Stimulated activated naive B cell treated with anti-CD40 and anti-IgM and Interleukin-4, amounts not matched to agents 10 μg/mL and 1 μg/mL and 100 μg/mL, for 72 hours (primary cell): Measurements from ENCODE around the gene TRAK2.
"Not testable (repeated sequence)": the region's sequence is repeated elsewhere in the genome, so short reads cannot be mapped to it uniquely, and the experiment has no call there.

ENCODE experiments used
- ATAC-seq, 2 donors: fragments of 150-1000 bp; cut with Tn5 transposase; replicated peaks; 2 replicates each; pipeline ENCODE4 v1.10.0; 2021; ENCODE audit warnings: moderate library complexity in 1 of 2
- DNase-seq: peaks from one replicate; pipeline ENCODE4 v3.0.0; 2021
- H3K27ac Mint-ChIP-seq: one replicate; pipeline ENCODE4 v1.8.0; 2022; ENCODE audit warnings: mild to moderate bottlenecking, mixed read lengths
- H3K27me3 Mint-ChIP-seq, 2 donors: one replicate each; pipeline ENCODE4 v1.8.0; 2022; ENCODE audit warnings: mixed read lengths in 2 of 2
- H3K36me3 Mint-ChIP-seq, 2 donors: one replicate each; pipeline ENCODE4 v1.8.0; 2022; ENCODE audit warnings: mixed read lengths in 2 of 2, mild to moderate bottlenecking in 1 of 2
- H3K4me1 Mint-ChIP-seq, 2 donors: one replicate each; pipeline ENCODE4 v1.8.0; 2022; ENCODE audit warnings: mixed read lengths in 2 of 2, mild to moderate bottlenecking in 1 of 2
- H3K4me3 Mint-ChIP-seq, 2 donors: one replicate each; pipeline ENCODE4 v1.8.0; 2022; ENCODE audit warnings: mild to moderate bottlenecking in 2 of 2, mixed read lengths in 2 of 2, moderate library complexity in 1 of 2
- H3K9me3 Mint-ChIP-seq, 2 donors: one replicate each; pipeline ENCODE4 v1.8.0; 2022; ENCODE audit warnings: mixed read lengths in 2 of 2, mild to moderate bottlenecking in 1 of 2

The TRAK2 gene

DNA sequence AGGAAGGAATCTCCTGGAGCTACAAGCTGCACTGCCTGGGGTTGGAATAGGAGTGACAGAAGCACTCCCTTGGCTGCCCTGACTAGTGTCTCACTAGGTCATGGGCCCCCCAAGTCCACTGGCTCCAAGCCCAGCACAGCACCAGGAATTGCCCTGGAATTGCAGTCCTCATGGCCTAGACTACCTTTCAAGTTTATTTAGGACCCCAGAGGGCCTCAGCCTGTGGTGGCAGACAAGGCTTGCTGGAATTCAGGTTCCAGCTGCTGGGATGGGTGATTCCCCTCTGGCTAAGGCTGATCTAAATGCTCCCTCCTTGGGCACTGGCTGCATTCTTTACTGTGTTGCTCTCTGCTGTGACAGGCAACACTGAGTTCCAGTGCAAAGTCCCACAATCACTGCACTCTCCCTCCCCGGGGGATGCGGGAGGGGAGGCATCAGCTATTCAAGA lies 14.3 kb upstream of the TRAK2 start:
- peaks cover under 1 to 2% of the 10 kb centered on the region in 2 donors for H3K9me3 Mint-ChIP-seq
- H3K4me3 Mint-ChIP-seq = no peak overlapping the region
- peaks cover 7 to 8% of the 10 kb centered on the region in 2 donors for H3K4me1 Mint-ChIP-seq
- no peak for ATAC-seq
- H3K27ac Mint-ChIP-seq = no peak overlapping the region
- H3K36me3 Mint-ChIP-seq = peaks cover 49 to 59% of the 10 kb centered on the region in 2 donors
- DNase-seq = no peak
- H3K27me3 Mint-ChIP-seq = no peaks in the 10 kb centered on the region

GRCh38 chr2:201464547-201464946 lies 13.3 kb upstream of the TRAK2 start:
- no peak for ATAC-seq
- H3K27me3 Mint-ChIP-seq = no peaks in the 10 kb centered on the region
- peaks cover 7 to 8% of the 10 kb centered on the region in 2 donors for H3K4me1 Mint-ChIP-seq
- H3K9me3 Mint-ChIP-seq = peaks cover 3 to 5% of the 10 kb centered on the region in 2 donors
- H3K27ac Mint-ChIP-seq = no peak overlapping the region
- H3K36me3 Mint-ChIP-seq = peaks cover 48 to 62% of the 10 kb centered on the region in 2 donors
- H3K4me3 Mint-ChIP-seq = no peak overlapping the region
- DNase-seq = no peak

- no peak for DNase-seq
- no peak overlapping the region for H3K4me3 Mint-ChIP-seq
- peaks cover 3 to 5% of the 10 kb centered on the region in 2 donors for H3K9me3 Mint-ChIP-seq
- H3K27me3 Mint-ChIP-seq = no peaks in the 10 kb centered on the region
- peaks cover 6 to 8% of the 10 kb centered on the region in 2 donors for H3K4me1 Mint-ChIP-seq
- ATAC-seq = no peak
- H3K27ac Mint-ChIP-seq = no peak overlapping the region
- H3K36me3 Mint-ChIP-seq = peaks cover 35 to 55% of the 10 kb centered on the region in 2 donors
Observed at GRCh38 chr2:201460532-201460931, 9.3 kb upstream of the TRAK2 start.

DNA sequence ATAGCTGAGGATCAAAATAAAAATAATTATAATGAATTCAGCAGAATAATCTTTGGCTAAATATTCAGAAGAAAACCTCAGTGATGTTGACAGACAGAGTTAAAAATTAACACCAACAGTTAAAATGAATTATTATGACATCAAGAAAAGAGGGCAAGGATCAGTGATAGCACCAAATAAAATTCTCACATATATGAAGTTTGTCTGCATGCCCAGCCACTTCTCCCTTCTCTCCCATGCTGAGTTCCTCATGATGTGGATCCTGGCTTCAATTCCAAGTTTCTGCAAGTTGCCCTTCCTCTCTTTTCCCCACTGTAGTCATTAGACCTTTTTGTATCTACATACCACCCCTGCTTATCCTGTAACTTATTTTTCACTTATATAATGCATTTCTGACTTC lies 7.1 kb upstream of the TRAK2 start:
- Mint-ChIP-seq H3K27me3 (no peaks in the 10 kb centered on the region), H3K9me3 (peaks cover 3 to 5% of the 10 kb centered on the region in 2 donors), H3K36me3 (peaks cover 20 to 38% of the 10 kb centered on the region in 2 donors), H3K4me3 (no peak overlapping the region), H3K27ac (no peak overlapping the region), H3K4me1 (peaks cover 2 to 4% of the 10 kb centered on the region in 2 donors)
- DNase-seq = no peak
- no peak for ATAC-seq

DNA sequence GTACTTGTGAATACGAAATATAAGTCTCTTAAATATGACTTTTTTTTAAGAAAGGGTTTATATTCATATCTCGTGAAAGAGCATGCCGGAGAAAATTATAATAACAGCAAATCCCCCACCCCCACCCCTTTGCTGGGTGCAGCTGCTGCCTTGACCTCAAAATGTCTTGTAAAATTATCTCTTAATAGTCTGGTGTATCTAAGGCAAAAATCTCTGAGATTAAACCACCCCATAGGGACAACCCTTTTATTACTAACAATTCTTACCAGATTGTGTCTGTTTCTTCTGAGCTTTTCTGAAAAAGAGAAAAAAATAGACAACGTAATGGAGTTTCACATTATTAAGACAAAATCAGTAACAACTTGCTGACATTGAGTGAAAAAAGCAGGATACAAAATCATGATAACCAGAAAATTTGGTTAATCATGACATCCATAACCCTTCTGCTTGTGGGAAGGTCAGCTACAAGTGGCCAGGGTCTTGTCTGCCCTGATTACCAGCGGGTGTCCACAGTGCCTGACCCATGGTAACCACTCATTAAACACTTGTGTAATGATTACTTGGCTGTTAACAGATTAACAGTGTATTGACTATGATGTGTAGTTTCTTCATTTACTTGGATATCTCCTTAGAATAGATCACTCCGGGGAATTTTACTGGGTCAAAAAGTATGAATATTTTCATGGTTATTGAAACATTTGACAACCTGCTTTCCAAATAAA lies 1.8 kb upstream of the TRAK2 start:
- DNase-seq = no peak
- no peak for ATAC-seq
- peaks cover 9 to 23% of the 10 kb centered on the region in 2 donors for H3K4me1 Mint-ChIP-seq

GRCh38 chr2:201452058-201452921 lies 1.0 kb upstream of the TRAK2 start:
- Mint-ChIP-seq H3K4me1 (peaks cover 13 to 31% of the 10 kb centered on the region in 2 donors), H3K27me3 (no peaks in the 10 kb centered on the region), H3K27ac (peak overlapping the region; percentile 88), H3K4me3 (peak overlapping the region; percentile 88 to 100), H3K36me3 (peaks cover 4 to 10% of the 10 kb centered on the region in 2 donors), H3K9me3 (no peaks in the 10 kb centered on the region)
- ATAC-seq (peak; percentile 44 to 51), DNase-seq (no peak)

More for the DNA sequence above, 1.8 kb upstream of the TRAK2 start:
- no peak overlapping the region for H3K27ac Mint-ChIP-seq
- H3K9me3 Mint-ChIP-seq = no peaks in the 10 kb centered on the region
- peaks cover 0 to 6% of the 10 kb centered on the region in 2 donors for H3K36me3 Mint-ChIP-seq
- peak overlapping the region; percentile 13 to 100 for H3K4me3 Mint-ChIP-seq
- H3K27me3 Mint-ChIP-seq = no peaks in the 10 kb centered on the region

- H3K36me3 Mint-ChIP-seq = peaks cover 4 to 14% of the 10 kb centered on the region in 2 donors
- H3K9me3 Mint-ChIP-seq = no peaks in the 10 kb centered on the region
- H3K4me3 Mint-ChIP-seq = peak overlapping the region; percentile 97 to 100
- H3K27me3 Mint-ChIP-seq = no peaks in the 10 kb centered on the region
- ATAC-seq = peak; percentile 26 to 30
- no peak for DNase-seq
- H3K27ac Mint-ChIP-seq = peak overlapping the region; percentile 99
- peaks cover 21 to 43% of the 10 kb centered on the region in 2 donors for H3K4me1 Mint-ChIP-seq
Observed at GRCh38 chr2:201450954-201451291, 335 bp downstream of the TRAK2 start.

DNA sequence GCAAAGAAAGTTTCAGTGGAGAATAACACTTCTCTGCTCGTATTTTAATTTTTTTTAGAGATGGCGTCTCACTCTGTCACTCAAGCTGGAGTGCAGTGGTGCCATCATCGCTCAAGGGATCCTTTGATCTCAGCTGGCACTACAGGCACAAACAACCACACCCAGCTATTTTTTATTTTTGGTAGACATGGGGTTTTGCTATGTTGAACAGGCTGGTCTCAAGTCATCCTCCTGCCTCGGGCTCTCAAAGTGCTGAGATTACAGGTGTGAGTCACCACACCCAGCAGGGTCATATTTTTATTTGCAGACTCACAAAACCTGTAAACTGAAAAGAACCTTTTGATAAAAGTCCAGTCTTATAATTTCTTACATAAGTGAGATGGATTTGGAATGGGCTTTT lies 2.6 kb downstream of the TRAK2 start:
- Mint-ChIP-seq H3K27ac (no peak overlapping the region), H3K9me3 (no peaks in the 10 kb centered on the region), H3K4me3 (peak overlapping the region; percentile 7 to 47), H3K36me3 (peaks cover 4 to 14% of the 10 kb centered on the region in 2 donors), H3K4me1 (peaks cover 24 to 52% of the 10 kb centered on the region in 2 donors), H3K27me3 (no peaks in the 10 kb centered on the region)
- no peak for DNase-seq
- no peak for ATAC-seq

DNA sequence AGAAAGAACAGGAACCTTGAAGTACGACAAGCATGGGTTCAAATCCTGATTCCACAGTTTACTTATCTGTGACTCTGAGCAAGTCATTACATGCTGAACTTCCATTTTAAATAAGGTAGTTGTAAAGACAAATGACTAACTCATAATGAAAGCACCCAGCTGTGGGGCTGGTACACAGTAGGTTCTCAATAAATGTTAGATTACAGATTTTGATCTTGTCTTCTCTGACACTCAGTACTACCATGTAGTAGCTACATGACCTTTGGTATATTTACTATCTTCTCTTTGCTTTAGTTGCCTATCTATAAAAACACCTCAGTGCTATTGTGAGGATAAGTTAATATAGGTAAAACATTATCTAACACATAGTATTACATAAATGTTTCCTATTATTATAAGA lies 3.2 kb downstream of the TRAK2 start:
- ATAC-seq = no peak
- peaks cover 23 to 52% of the 10 kb centered on the region in 2 donors for H3K4me1 Mint-ChIP-seq
- peak overlapping the region; percentile 75 for H3K27ac Mint-ChIP-seq
- DNase-seq = no peak
- no peaks in the 10 kb centered on the region for H3K27me3 Mint-ChIP-seq
- peaks cover 4 to 14% of the 10 kb centered on the region in 2 donors for H3K36me3 Mint-ChIP-seq
- peak overlapping the region in 1 of 2 donors; percentile 6 for H3K4me3 Mint-ChIP-seq
- H3K9me3 Mint-ChIP-seq = no peaks in the 10 kb centered on the region

DNA sequence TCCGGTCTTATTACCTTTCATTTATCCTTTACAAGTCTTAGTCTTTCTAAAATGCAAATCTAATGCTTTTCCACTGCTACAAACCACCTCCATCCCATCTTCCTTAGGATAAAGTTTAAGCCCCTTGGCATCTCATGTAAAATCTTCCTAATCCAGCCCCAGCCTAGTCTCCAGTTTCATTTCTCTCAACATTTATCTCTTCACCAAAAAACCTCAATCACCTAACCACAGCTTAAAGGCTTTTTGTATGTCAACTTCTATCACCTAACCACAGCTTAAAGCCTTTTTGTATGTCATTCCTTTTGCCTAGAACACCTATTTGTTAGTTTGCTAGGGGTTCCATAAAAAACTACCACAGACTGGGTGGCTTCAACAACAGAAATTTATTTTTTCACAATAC lies 4.2 kb downstream of the TRAK2 start:
- Mint-ChIP-seq H3K27me3 (no peaks in the 10 kb centered on the region), H3K36me3 (peaks cover 4 to 14% of the 10 kb centered on the region in 2 donors), H3K27ac (no peak overlapping the region), H3K4me3 (no peak overlapping the region), H3K9me3 (no peaks in the 10 kb centered on the region), H3K4me1 (peaks cover 23 to 52% of the 10 kb centered on the region in 2 donors)
- no peak for ATAC-seq
- DNase-seq = no peak

DNA sequence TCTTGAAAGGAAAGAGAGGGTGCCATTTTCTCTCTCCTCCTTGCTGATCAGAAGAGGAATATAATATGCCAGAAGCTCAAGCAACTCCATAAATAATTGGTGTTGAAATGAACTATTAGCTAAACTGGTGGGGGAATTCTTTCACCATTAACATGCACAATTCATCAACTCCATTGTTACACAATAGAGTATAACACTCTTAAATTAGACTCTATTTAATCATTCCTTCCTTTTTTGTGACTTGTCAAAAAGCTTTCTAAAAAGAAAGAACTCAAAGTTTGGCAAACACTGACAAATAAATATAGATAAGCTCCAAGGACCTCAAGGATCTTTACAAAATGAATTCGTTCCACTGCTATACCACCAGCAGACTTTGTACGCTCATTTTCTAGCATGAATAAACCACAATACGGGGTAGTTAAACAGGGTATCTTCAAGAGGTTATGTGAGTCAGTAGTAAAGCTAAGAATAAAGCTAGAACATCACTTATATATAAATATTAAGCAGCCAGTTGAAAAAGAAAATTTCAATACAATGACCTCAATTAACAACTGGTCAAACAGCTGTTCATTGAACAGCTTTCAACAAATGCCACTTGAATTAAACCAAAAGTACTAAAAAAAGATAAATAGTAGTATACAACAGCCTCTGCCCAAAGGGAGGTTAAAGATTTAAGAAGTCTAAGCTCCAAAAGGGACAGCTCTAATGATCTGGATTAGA lies 6.4 kb downstream of the TRAK2 start:
- Mint-ChIP-seq H3K4me3 (no peak overlapping the region), H3K9me3 (no peaks in the 10 kb centered on the region), H3K27me3 (no peaks in the 10 kb centered on the region), H3K4me1 (peaks cover 26 to 49% of the 10 kb centered on the region in 2 donors), H3K27ac (no peak overlapping the region), H3K36me3 (peaks cover 4 to 21% of the 10 kb centered on the region in 2 donors)
- ATAC-seq (no peak), DNase-seq (no peak)

DNA sequence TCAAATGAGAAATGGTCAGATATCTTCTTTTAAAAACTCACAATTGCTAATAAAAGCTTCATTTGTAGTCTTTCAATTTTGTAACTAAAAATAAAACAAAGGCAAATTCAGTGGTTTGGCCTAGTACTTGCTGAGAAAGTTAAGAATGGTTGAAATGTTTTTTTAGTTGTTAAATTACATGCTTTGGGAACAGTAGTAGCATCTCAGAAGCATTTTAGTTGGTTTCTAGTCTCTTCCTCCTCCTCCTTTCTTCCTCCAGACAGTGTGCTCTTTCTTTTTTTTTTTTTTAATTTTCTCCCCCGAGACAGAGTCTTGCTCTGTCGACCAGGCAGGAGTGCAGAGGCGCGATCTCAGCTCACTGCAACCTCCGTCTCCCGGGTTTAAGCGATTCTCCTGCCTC lies 9.8 kb downstream of the TRAK2 start:
- H3K9me3 Mint-ChIP-seq = no peaks in the 10 kb centered on the region
- peak overlapping the region; percentile 1 for H3K27ac Mint-ChIP-seq
- ATAC-seq = peak; percentile 41 to 45
- peak overlapping the region; percentile 49 to 52 for H3K4me3 Mint-ChIP-seq
- peaks cover 5 to 12% of the 10 kb centered on the region in 2 donors for H3K36me3 Mint-ChIP-seq
- peaks cover 27 to 41% of the 10 kb centered on the region in 2 donors for H3K4me1 Mint-ChIP-seq
- H3K27me3 Mint-ChIP-seq = no peaks in the 10 kb centered on the region
- no peak for DNase-seq

DNA sequence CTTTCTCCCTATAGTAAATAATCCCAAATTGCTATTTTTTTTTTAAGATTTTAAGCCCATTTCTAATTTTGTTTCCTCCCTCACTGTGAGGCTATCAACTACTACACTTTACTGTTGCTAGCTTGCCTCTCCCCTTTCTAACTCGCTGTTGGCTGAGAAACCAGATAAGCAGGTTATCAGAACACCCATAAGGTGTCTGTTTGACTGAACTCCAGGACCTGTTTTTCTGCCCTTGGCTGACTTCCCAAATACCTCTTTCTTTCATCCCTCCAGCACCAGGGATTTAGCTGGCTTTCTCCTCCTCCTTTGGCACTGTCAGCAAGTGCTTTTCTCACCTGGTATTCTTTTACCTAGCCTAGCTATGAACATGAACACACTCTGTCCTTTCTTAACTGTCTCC lies 11.1 kb downstream of the TRAK2 start:
- peaks cover 19 to 32% of the 10 kb centered on the region in 2 donors for H3K4me1 Mint-ChIP-seq
- no peak for DNase-seq

DNA sequence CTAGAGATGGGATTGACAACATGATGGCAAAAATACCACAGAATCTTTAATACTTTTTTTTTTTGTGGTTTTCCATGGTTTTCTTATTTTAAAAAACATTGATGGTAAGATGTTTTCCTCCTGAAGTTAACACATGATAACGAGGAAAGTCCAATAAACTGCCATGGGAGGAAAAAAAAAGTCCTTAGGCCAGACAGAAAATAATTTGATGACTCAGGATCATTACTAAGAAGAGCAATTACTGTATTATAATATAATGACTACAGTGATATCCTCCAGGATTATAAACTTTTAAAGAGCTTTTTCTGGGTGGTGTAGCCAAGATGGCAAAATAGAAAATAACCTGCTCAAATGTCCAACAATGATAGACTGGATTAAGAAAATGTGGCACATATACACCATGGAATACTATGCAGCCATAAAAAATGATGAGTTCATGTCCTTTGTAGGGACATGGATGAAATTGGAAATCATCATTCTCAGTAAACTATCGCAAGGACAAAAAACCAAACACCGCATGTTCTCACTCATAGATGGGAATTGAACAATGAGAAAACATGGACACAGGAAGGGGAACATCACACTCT lies 11.8 kb downstream of the TRAK2 start:
- Mint-ChIP-seq H3K4me1 (peaks cover 19 to 31% of the 10 kb centered on the region in 2 donors), H3K36me3 (peaks cover 5 to 12% of the 10 kb centered on the region in 2 donors)
- H3K27me3 Mint-ChIP-seq, H3K4me3 Mint-ChIP-seq, H3K9me3 Mint-ChIP-seq, DNase-seq, ATAC-seq, H3K27ac Mint-ChIP-seq: not testable (repeated sequence)

More for the DNA sequence above, 11.1 kb downstream of the TRAK2 start:
- Mint-ChIP-seq H3K9me3 (no peaks in the 10 kb centered on the region), H3K27ac (peak overlapping the region; percentile 79), H3K4me3 (no peak overlapping the region), H3K27me3 (no peaks in the 10 kb centered on the region), H3K36me3 (peaks cover 5 to 12% of the 10 kb centered on the region in 2 donors)
- ATAC-seq = no peak
